Measurements from ENCODE around the gene FIZ1.

The FIZ1 gene

DNA sequence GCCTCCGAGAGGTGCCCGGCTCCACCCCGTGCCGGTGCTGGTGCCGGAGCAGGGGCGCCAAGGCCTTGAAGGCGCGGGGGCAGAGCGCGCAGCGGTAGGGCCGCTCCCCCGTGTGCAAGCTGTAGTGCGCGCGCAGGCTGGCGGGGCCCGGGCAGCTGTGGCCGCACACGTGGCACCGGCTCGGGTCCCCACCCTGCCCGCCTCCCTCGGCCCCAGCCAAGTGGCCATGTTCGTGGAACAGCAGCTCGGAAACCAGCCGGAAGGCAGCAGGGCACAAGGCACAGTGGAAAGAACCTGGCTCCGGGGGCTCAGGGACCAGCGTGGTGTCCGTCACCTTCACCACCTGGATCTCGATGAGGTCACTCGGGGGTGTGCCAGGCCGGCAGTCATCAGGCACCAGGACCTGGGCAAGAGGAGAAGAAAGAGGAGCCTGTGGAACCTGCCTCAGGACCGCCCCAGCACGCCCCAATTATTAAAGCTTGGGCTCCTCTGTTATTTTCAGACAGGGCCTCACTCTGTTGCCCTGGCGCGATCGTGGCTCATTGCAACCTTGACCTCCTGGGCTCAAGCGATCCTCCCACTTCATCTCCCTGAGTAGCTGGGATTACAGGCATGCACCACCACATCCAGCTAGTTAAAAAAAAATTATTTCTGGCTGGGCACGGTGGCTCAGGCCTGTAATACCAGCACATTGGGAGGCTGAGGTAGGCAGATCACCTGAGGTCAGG lies 23.1 kb upstream of the FIZ1 start:
- Histone ChIP-seq H2BK12ac (ENCODE audit: low read length in 2 of 2) (no peak overlapping the region), H4K8ac (ENCODE audit: low read length) (no peak overlapping the region), H3K4ac (ENCODE audit: low read depth in 1 of 2, low read length in 2 of 2) (no peak overlapping the region), H2BK15ac (ENCODE audit: low read depth, poor library complexity, severe bottlenecking) (no peak overlapping the region), H3K18ac (ENCODE audit: low read depth in 1 of 2, low read length in 2 of 2) (no peak overlapping the region), H3K27me3 (ENCODE audit: control insufficient read depth in 1 of 2, insufficient read depth in 1 of 2, low read length in 2 of 2) (no peaks in the 10 kb centered on the region), H3K79me1 (replicated peaks; ENCODE audit: low read length, poor library complexity, severe bottlenecking) (peaks cover 20% of the 10 kb centered on the region), H3K4me3 (ENCODE audit: insufficient read depth in 1 of 2, low read depth in 1 of 2, low read length in 2 of 2) (no peak overlapping the region), H4K91ac (ENCODE audit: low read length) (no peak overlapping the region), H3K27ac (ENCODE audit: low read length, poor library complexity, severe bottlenecking) (no peak overlapping the region), H2BK120ac (ENCODE audit: low read depth, low read length) (no peak overlapping the region), H2AFZ (ENCODE audit: low read depth, low read length) (no peak overlapping the region), H3K4me2 (ENCODE audit: low read length, poor library complexity, severe bottlenecking) (no peak overlapping the region), H3K4me1 (ENCODE audit: control insufficient read depth, insufficient read depth, low read depth, low read length) (peaks cover 7% of the 10 kb centered on the region), H3K14ac (ENCODE audit: low read length in 2 of 2) (no peak overlapping the region), H3K23ac (ENCODE audit: low read length in 2 of 2) (no peak overlapping the region), H3K9me3 (ENCODE audit: control insufficient read depth, low read length) (no peaks in the 10 kb centered on the region), H2AK5ac (ENCODE audit: low read length, severe bottlenecking) (no peak overlapping the region), H2BK5ac (ENCODE audit: low read depth, low read length, poor library complexity, severe bottlenecking) (no peak overlapping the region), H3K36me3 (ENCODE audit: control insufficient read depth in 1 of 2, insufficient read depth in 2 of 2, low read depth in 1 of 2, low read length in 2 of 2) (peaks cover 12 to 32% of the 10 kb centered on the region in 2 experiments), H3K9ac (ENCODE audit: low read length) (no peak overlapping the region)
- DNase-seq = no peak
- WGBS = 96% methylated on average over 40 of the region's 40 CpGs

DNA sequence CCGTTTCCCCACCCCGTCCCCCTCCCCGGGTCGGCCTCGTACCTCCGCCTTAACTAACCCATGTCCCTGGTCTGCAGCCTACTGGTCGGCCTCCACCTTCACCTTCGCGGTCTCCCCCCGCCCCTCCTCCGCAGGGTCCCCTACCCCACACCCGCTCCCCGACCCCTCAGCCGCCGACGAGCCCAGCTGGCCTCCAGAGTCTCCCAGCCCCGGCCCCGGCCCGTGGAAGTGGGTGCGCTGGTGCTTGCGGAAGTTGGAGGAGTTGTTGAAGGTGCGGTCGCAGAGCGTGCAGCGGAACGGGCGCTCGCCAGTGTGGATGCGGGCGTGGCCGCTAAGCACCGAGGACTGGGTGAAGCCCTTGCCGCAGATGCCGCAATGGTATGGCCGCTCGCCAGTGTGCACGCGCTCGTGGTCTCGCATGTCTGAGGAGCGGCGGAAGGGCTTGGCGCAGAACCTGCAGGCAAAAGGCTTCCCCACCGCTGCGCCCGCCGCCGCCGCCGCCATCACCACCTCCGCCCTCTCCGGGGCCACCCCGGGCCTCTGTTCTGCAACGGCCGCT lies 22.4 kb upstream of the FIZ1 start:
- Histone ChIP-seq H3K27me3 (ENCODE audit: control insufficient read depth in 1 of 2, insufficient read depth in 1 of 2, low read length in 2 of 2) (no peaks in the 10 kb centered on the region), H2AFZ (ENCODE audit: low read depth, low read length) (no peak overlapping the region), H2BK12ac (ENCODE audit: low read length in 2 of 2) (no peak overlapping the region), H3K4me1 (ENCODE audit: control insufficient read depth, insufficient read depth, low read depth, low read length) (peaks cover 7% of the 10 kb centered on the region), H3K18ac (ENCODE audit: low read depth in 1 of 2, low read length in 2 of 2) (no peak overlapping the region), H3K36me3 (ENCODE audit: control insufficient read depth in 1 of 2, insufficient read depth in 2 of 2, low read depth in 1 of 2, low read length in 2 of 2) (peaks cover 17 to 39% of the 10 kb centered on the region in 2 experiments), H3K27ac (ENCODE audit: low read length, poor library complexity, severe bottlenecking) (no peak overlapping the region), H3K4me3 (ENCODE audit: insufficient read depth in 1 of 2, low read depth in 1 of 2, low read length in 2 of 2) (no peak overlapping the region), H3K14ac (ENCODE audit: low read length in 2 of 2) (no peak overlapping the region), H2BK120ac (ENCODE audit: low read depth, low read length) (no peak overlapping the region), H2AK5ac (ENCODE audit: low read length, severe bottlenecking) (no peak overlapping the region), H4K91ac (ENCODE audit: low read length) (no peak overlapping the region), H3K9me3 (ENCODE audit: control insufficient read depth, low read length) (no peaks in the 10 kb centered on the region), H3K4me2 (ENCODE audit: low read length, poor library complexity, severe bottlenecking) (no peak overlapping the region), H3K4ac (ENCODE audit: low read depth in 1 of 2, low read length in 2 of 2) (no peak overlapping the region), H2BK5ac (ENCODE audit: low read depth, low read length, poor library complexity, severe bottlenecking) (no peak overlapping the region), H3K23ac (ENCODE audit: low read length in 2 of 2) (no peak overlapping the region), H3K9ac (ENCODE audit: low read length) (no peak overlapping the region), H2BK15ac (ENCODE audit: low read depth, poor library complexity, severe bottlenecking) (no peak overlapping the region), H3K79me1 (replicated peaks; ENCODE audit: low read length, poor library complexity, severe bottlenecking) (peaks cover 25% of the 10 kb centered on the region), H4K8ac (ENCODE audit: low read length) (no peak overlapping the region)
- DNase-seq = no peak
- 96% methylated on average over 55 of the region's 55 CpGs for WGBS

DNA sequence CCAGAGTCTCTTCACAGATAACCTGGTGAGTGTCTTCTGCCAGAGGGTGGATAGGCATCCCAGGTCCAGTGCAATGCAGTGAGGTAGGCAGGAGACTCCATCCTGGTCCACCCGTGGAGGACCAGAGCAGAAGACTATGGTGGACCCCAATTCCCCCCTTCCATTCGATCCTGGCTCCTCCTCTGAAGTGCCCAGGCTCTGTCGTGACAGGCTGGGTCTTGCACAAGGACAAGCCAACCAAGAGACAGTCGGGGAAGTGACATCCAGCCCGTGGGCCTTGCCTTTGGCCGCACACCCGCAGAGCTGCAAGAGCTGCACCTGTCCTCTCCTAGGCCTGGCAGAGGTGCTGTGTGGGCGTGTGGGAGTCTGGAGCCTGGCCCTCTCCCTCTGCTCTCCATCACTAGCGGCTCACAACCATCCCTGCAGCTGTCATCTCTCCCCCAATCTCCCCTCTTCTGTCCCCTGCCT lies 21.9 kb upstream of the FIZ1 start:
- Histone ChIP-seq H3K4me3 (ENCODE audit: insufficient read depth in 1 of 2, low read depth in 1 of 2, low read length in 2 of 2) (no peak overlapping the region), H3K4me1 (ENCODE audit: control insufficient read depth, insufficient read depth, low read depth, low read length) (peaks cover 8% of the 10 kb centered on the region), H2BK5ac (ENCODE audit: low read depth, low read length, poor library complexity, severe bottlenecking) (no peak overlapping the region), H3K9ac (ENCODE audit: low read length) (no peak overlapping the region), H2AK5ac (ENCODE audit: low read length, severe bottlenecking) (no peak overlapping the region), H4K8ac (ENCODE audit: low read length) (no peak overlapping the region), H2BK15ac (ENCODE audit: low read depth, poor library complexity, severe bottlenecking) (no peak overlapping the region), H2AFZ (ENCODE audit: low read depth, low read length) (no peak overlapping the region), H2BK12ac (ENCODE audit: low read length in 2 of 2) (no peak overlapping the region), H3K18ac (ENCODE audit: low read depth in 1 of 2, low read length in 2 of 2) (no peak overlapping the region), H3K9me3 (ENCODE audit: control insufficient read depth, low read length) (no peaks in the 10 kb centered on the region), H3K27ac (ENCODE audit: low read length, poor library complexity, severe bottlenecking) (no peak overlapping the region), H3K4ac (ENCODE audit: low read depth in 1 of 2, low read length in 2 of 2) (no peak overlapping the region), H3K79me1 (replicated peaks; ENCODE audit: low read length, poor library complexity, severe bottlenecking) (peaks cover 30% of the 10 kb centered on the region), H3K23ac (ENCODE audit: low read length in 2 of 2) (no peak overlapping the region), H3K4me2 (ENCODE audit: low read length, poor library complexity, severe bottlenecking) (no peak overlapping the region), H2BK120ac (ENCODE audit: low read depth, low read length) (no peak overlapping the region), H3K14ac (ENCODE audit: low read length in 2 of 2) (no peak overlapping the region), H3K27me3 (ENCODE audit: control insufficient read depth in 1 of 2, insufficient read depth in 1 of 2, low read length in 2 of 2) (no peaks in the 10 kb centered on the region), H4K91ac (ENCODE audit: low read length) (no peak overlapping the region), H3K36me3 (ENCODE audit: control insufficient read depth in 1 of 2, insufficient read depth in 2 of 2, low read depth in 1 of 2, low read length in 2 of 2) (peaks cover 22 to 44% of the 10 kb centered on the region in 2 experiments)
- WGBS = 96% methylated on average over 9 of the region's 9 CpGs
- no peak for DNase-seq

DNA sequence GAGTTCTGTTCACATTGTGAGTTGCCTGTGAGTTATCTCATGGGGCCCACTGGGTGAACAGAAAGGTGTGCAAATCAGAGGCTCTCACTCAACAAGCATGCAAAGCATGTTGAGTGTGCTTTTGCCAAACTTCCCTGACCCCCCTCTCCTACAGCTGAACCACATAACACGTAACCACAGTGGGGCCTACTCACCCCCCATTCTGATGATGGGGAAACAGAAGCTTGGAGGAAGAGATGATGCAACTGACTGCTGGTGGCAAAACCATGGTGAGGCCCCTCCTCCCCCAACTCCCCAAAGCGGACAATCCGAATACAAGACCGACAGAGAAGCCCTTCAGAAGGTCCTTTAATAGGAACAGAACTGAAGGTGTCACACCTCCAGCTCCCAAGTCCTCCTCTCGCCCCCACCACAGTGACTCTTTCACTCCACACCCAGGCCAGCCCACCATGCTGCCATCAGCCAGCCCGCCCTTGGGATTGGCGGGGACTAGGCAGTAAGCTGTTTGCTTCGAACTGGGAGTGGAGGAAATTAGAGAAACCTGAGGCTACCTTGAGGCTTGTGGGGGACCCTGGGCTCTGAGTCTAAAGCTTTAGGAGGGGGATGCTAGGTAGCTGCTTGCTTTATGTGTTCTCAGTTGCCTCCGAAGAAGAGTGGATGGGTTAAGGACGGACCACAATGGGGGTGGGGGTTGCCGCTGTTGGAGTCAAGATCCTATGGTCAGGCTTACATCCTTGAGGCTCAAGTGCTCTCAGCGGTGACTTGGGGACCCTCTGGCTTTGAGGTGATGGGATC lies 21.3 kb upstream of the FIZ1 start:
- H3K4me2 ChIP-seq (ENCODE audit: low read length, poor library complexity, severe bottlenecking) = no peak overlapping the region
- DNase-seq = no peak
- WGBS = 97% methylated on average over 12 of the region's 12 CpGs

More for the DNA sequence above, 21.3 kb upstream of the FIZ1 start:
- H3K9ac ChIP-seq (ENCODE audit: low read length) = no peak overlapping the region
- no peaks in the 10 kb centered on the region for H3K9me3 ChIP-seq (ENCODE audit: control insufficient read depth, low read length)
- no peak overlapping the region for H4K91ac ChIP-seq (ENCODE audit: low read length)
- peaks cover 27 to 50% of the 10 kb centered on the region in 2 experiments for H3K36me3 ChIP-seq (ENCODE audit: control insufficient read depth in 1 of 2, insufficient read depth in 2 of 2, low read depth in 1 of 2, low read length in 2 of 2)
- no peak overlapping the region for H2BK5ac ChIP-seq (ENCODE audit: low read depth, low read length, poor library complexity, severe bottlenecking)
- H3K4me1 ChIP-seq (ENCODE audit: control insufficient read depth, insufficient read depth, low read depth, low read length) = peaks cover 10% of the 10 kb centered on the region
- no peak overlapping the region for H4K8ac ChIP-seq (ENCODE audit: low read length)
- no peak overlapping the region for H3K4ac ChIP-seq (ENCODE audit: low read depth in 1 of 2, low read length in 2 of 2)
- H2BK12ac ChIP-seq (ENCODE audit: low read length in 2 of 2) = no peak overlapping the region
- H3K18ac ChIP-seq (ENCODE audit: low read depth in 1 of 2, low read length in 2 of 2) = no peak overlapping the region
- H2BK15ac ChIP-seq (ENCODE audit: low read depth, poor library complexity, severe bottlenecking) = no peak overlapping the region
- H3K27me3 ChIP-seq (ENCODE audit: control insufficient read depth in 1 of 2, insufficient read depth in 1 of 2, low read length in 2 of 2) = no peaks in the 10 kb centered on the region
- H3K23ac ChIP-seq (ENCODE audit: low read length in 2 of 2) = no peak overlapping the region
- no peak overlapping the region for H2AK5ac ChIP-seq (ENCODE audit: low read length, severe bottlenecking)
- no peak overlapping the region for H2BK120ac ChIP-seq (ENCODE audit: low read depth, low read length)
- peaks cover 34% of the 10 kb centered on the region for H3K79me1 ChIP-seq (replicated peaks; ENCODE audit: low read length, poor library complexity, severe bottlenecking)
- H2AFZ ChIP-seq (ENCODE audit: low read depth, low read length) = no peak overlapping the region
- no peak overlapping the region for H3K4me3 ChIP-seq (ENCODE audit: insufficient read depth in 1 of 2, low read depth in 1 of 2, low read length in 2 of 2)
- H3K27ac ChIP-seq (ENCODE audit: low read length, poor library complexity, severe bottlenecking) = no peak overlapping the region
- no peak overlapping the region for H3K14ac ChIP-seq (ENCODE audit: low read length in 2 of 2)
